ENCODE data around the gene IDH1.
A peak's percentile ranks its signal among the peaks of the same experiment; 100 is the strongest.
"Not testable (repeated sequence)": the region's sequence is repeated elsewhere in the genome, so short reads cannot be mapped to it uniquely, and the experiment has no call there.

The IDH1 gene

DNA sequence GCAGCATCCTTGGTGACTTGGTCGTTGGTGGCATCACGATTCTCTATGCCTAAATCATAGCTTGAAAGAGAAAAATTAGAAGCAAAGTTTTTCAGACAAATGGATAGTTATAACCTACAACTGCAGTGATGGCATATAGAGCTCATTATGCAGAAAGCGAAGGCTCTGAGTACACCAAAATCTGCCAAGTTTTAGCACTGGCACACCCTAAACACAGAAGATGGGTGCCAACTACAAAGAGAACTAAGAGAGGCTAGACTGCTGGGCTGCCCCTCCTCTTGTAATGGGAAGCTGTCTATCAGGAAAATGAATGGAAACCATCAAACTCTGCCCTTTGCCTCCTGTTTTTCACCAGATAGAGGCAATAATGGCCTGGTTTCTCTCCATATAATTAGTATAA lies 6.3 kb downstream of the IDH1 start:
- H3K4me1 Mint-ChIP-seq, result peaks cover 8% of the 10 kb centered on the region
- H3K27me3 Mint-ChIP-seq, result no peaks in the 10 kb centered on the region
- ATAC-seq (no peak), DNase-seq (no peak)
- H3K4me3 Mint-ChIP-seq, result no peak overlapping the region
- no peaks in the 10 kb centered on the region for H3K9me3 Mint-ChIP-seq
- H3K27ac Mint-ChIP-seq, result no peak overlapping the region

DNA sequence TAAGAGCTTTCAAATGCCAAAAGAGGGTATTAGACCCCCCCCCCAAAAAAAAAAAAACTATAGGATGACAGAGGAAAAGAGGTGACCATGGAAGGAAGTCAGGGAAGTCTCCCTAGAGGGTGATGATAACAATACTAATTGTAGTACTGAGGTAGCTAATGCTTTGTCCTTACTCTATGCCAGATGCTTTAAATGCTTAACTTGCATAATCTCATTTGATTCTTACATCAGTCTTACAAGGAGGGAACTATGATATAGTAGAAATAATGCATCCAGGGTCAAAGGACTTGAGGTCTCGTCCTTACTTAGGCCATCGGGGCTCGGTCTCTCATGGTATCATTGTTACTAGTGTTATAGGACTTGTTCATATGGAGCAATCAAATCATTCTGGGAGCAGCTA lies 9.1 kb downstream of the IDH1 start:
- no peak for DNase-seq
- Mint-ChIP-seq H3K4me1 (no peaks in the 10 kb centered on the region), H3K9me3 (no peaks in the 10 kb centered on the region), H3K27ac (no peak overlapping the region), H3K27me3 (no peaks in the 10 kb centered on the region), H3K4me3 (no peak overlapping the region)
- ATAC-seq, result no peak

DNA sequence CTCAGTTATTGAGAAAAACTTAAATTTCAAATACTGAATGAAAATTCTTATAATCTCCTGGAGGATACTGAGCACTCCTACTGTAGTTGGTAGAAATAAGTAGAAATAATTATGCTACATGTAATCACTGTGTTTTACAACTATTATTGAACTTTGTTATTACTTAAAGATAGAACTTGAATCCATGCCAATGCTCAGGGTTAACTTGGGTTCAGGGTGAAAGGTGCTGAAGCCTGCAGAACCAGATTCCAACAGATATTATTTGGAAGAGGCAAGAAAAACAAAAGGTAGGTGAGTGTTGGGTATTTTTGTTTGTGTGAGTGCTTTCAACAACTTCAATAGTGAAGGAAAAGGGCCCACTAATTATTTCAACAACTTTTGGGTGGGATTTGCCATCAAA lies 10.4 kb downstream of the IDH1 start:
- H3K27me3 Mint-ChIP-seq, result no peaks in the 10 kb centered on the region
- ATAC-seq (no peak), DNase-seq (no peak)
- no peak overlapping the region for H3K4me3 Mint-ChIP-seq
- H3K27ac Mint-ChIP-seq, result peak overlapping the region in 1 of 2 donors; percentile 55
- H3K4me1 Mint-ChIP-seq, result no peaks in the 10 kb centered on the region
- H3K9me3 Mint-ChIP-seq, result no peaks in the 10 kb centered on the region

DNA sequence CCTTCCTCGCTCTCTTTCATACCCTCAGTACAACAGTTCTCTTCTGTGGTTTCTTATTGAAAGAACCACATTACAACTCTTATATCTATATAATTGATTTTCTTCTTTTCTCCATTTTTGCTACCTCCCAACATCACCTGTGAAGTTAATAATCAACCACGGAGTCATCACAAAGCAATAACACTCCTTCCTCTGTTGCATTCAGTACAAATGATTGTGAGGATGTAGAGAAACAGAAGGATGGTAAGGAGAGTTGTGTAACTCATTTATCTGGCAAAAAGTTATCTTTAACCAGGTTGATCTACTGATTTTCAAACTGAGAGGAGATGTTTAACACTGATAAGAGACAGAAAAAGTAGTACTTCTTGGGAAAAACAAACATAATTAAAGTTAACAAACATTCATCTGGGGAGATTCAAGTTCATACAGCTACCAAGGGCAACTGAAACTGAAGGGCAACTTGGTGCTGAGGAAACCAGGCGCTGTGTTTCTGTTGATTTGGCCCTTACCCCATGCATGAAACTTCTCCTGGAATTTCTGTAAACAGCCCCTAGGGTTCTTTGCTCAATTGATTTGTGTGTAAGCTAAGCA lies 14.2 kb downstream of the IDH1 start:
- H3K27me3 Mint-ChIP-seq, result no peaks in the 10 kb centered on the region
- no peak for DNase-seq
- ATAC-seq, result no peak
- no peak overlapping the region for H3K4me3 Mint-ChIP-seq
- peaks cover under 1 to 4% of the 10 kb centered on the region in 2 donors for H3K9me3 Mint-ChIP-seq
- no peak overlapping the region for H3K27ac Mint-ChIP-seq
- no peaks in the 10 kb centered on the region for H3K4me1 Mint-ChIP-seq

DNA sequence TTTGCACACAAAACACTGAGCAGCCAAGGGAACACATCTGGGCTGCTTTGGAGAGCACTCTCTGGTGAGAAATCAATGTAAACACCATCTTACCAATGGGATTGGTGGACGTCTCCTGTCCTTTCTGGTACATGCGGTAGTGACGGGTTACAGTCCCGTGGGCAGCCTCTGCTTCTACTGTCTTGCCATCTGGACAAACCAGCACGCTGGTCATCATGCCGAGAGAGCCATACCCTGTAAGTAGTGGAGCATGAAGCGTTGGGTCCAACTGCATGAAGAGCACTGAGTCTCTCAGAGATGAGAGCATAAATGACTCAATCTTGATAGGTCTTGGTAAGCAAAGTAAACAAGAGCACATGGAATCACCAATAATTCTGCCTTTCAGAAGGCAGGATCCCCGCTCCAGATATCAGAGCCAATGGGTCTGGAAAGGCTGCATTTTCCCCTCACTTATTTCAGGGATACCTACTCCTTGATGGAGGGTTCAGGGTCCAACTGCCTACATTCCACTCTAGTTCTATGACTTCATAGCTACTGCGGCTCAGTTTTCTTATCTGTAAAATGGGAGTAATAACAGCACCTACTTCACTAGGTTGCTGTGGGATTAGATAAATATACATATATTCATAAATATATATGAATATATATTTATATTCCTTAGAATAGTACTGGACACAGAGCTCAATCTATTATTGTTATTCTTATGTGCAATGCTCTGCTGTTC lies 14.9 kb downstream of the IDH1 start:
- H3K27me3 Mint-ChIP-seq, result no peaks in the 10 kb centered on the region
- peaks cover 8 to 11% of the 10 kb centered on the region in 2 donors for H3K9me3 Mint-ChIP-seq
- H3K4me1 Mint-ChIP-seq, result no peaks in the 10 kb centered on the region
- ATAC-seq (no peak), DNase-seq (no peak)
- H3K4me3 Mint-ChIP-seq, result no peak overlapping the region
- H3K27ac Mint-ChIP-seq, result no peak overlapping the region

DNA sequence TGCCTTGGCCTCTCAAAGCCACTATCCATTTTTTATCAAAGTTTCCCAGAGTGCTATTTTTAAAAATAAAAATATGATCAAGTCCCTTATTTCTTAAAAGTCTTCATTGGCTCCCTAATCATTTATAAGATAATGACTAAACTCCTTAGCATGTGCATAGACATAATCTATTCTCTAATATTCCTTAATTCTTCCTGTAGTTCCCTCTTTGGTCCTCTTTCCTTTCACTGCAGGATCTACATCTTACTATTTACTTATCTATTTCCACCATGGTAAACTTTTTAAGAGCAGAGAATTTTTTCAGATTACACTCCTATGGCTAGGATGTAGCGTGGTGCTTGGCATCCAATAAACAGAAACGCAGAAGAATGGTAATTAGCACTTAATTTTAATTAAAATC lies 19.0 kb downstream of the IDH1 start:
- Mint-ChIP-seq H3K4me3 (no peak overlapping the region), H3K27me3 (no peaks in the 10 kb centered on the region), H3K9me3 (peaks cover 21 to 22% of the 10 kb centered on the region in 2 donors), H3K4me1 (no peaks in the 10 kb centered on the region), H3K27ac (no peak overlapping the region)
- DNase-seq (no peak), ATAC-seq (no peak)

DNA sequence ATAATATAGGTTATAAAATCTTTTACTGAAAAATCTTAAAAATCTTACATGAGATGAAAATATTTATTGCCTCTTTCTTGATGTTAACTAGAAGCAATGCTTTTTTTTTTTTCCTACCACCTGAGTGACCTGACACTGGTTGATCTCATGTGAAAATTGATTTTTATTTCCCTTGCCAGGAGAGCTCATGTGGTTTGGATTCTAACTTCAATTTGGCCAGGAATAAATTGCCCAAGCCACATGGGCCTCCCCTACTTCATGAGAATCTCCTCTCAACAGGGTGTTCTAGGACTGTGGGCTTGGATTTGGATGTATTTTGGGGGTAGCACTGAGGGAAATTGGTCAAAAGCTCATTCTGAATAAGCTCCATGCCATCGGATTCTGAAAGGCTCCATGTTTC lies 20.1 kb downstream of the IDH1 start:
- Mint-ChIP-seq H3K4me1 (no peaks in the 10 kb centered on the region), H3K27ac (no peak overlapping the region), H3K27me3 (no peaks in the 10 kb centered on the region), H3K4me3 (no peak overlapping the region), H3K9me3 (peaks cover 23 to 26% of the 10 kb centered on the region in 2 donors)
- ATAC-seq (no peak), DNase-seq (no peak)

DNA sequence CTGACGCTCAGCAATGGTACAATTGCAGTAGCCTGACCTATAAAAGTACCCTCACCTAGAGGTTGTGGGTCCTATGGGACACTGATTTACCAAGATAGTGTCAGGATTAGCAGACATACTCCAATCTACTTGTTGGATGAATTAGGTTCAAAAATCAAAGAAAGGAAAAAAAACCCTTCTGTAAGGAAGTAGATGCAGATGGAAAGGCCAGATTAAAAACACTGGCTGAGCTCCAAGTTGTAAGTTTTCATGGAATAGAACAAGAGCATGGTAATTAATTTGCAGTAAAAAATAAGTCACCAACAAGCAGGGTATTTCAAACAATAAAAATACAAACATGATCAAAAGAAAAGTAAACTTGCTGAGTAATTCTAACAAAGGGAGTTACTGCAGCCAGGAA lies 26.4 kb downstream of the IDH1 start:
- Mint-ChIP-seq H3K27me3 (no peaks in the 10 kb centered on the region), H3K4me1 (no peaks in the 10 kb centered on the region), H3K9me3 (peaks cover 12 to 18% of the 10 kb centered on the region in 2 donors), H3K27ac (no peak overlapping the region), H3K4me3 (no peak overlapping the region)
- ATAC-seq (no peak), DNase-seq (no peak)

DNA sequence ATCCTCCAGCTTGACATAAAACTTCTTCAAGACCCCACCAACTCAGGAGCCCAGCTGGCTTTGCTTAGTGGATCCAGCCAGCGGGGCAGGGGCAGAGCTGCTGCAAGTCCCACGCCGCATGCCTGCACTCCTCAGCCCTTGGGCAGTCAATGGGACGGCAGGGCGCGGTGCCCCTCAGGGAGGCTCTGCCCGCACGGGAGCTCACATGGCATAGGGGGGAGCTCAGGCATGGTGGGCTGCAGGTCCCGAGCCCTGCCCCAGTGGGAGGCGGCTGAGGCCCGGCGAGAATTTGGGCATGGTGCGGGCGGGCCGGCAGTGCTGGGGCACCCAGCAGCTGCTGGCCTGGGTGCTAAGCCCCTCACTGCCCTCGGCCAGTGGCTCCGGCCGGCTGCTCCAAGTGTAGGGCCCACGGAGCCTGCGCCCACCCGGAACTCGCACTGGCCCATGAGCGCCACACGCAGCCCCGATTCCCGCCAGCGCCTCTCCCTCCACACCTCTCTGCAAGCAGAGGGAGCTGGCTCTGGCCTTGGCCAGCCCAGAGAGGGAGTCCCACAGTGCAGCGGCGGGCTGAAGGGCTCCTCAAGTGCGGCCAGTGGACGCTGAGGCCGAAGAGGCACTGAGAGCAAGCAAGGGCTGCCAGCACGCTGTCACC lies 27.2 kb downstream of the IDH1 start:
- no peak overlapping the region for H3K27ac Mint-ChIP-seq
- H3K4me1 Mint-ChIP-seq, result no peaks in the 10 kb centered on the region
- DNase-seq (no peak), ATAC-seq (peak; percentile 40)
- peaks cover 12 to 18% of the 10 kb centered on the region in 2 donors for H3K9me3 Mint-ChIP-seq
- H3K4me3 Mint-ChIP-seq, result no peak overlapping the region
- no peaks in the 10 kb centered on the region for H3K27me3 Mint-ChIP-seq

DNA sequence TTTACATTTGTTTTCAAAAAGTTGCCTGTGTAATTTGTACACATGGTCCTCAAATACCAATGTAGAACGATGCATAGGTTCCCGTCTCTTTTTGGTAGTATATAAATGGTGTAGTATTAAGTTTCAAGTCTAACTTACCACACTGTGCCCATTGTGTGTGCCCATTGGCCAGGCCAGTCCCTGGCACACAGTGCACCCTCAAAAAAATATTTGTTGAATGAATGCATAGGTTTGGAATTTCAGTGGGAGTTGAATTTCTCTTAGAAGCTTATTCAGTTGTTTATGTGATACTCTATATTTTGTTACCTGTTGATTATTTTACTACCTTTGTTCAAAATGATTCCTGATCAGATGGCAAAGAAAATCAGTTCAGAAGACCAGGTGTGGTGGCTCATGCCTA lies 30.1 kb downstream of the IDH1 start:
- H3K4me1 Mint-ChIP-seq, result no peaks in the 10 kb centered on the region
- H3K27me3 Mint-ChIP-seq, result no peaks in the 10 kb centered on the region
- ATAC-seq, result no peak
- no peak for DNase-seq
- no peak overlapping the region for H3K27ac Mint-ChIP-seq
- no peak overlapping the region for H3K4me3 Mint-ChIP-seq
- peaks cover 0 to 17% of the 10 kb centered on the region in 2 donors for H3K9me3 Mint-ChIP-seq

DNA sequence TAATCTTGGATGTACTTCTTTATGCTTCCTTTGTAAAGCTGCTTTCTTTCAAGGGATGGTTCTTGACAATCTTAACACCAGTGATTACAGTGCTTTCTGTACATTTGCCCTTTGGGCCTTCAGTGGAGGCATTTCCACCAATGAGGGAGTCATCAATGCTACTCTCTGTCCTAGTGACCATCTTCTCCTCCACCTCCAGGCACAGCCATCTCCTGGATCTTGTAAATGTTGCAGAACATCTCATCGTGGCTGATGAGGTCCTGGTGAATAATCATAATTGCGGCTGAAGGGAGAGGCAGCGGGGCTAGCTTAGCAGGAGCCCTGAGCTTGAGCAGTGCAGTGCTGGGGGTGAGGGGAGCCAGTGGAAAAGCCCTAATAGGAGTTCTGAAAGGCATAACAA lies 32.5 kb downstream of the IDH1 start:
- ATAC-seq, result no peak

DNA sequence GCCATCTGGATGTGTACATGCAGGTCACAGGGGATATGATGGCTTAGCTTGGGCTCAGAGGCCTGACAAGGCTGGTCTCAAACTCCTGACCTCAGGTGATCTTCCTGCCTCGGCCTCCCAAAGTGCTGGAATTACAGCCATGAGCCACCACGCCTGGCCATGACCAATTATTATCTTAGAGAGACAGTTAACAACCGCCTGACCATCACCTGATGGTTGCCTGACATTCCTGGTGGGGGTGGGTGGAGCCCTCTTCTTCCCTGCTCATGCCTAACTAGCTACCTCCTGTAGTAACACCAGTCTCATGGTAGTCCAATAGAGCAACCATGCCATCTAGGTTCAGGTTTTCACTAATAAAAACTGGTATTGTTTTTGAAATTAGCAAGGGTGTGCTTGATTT lies 33.0 kb downstream of the IDH1 start:
- not testable (repeated sequence) for DNase-seq, H3K27ac Mint-ChIP-seq, ATAC-seq, H3K27me3 Mint-ChIP-seq, H3K4me3 Mint-ChIP-seq, H3K4me1 Mint-ChIP-seq
- H3K9me3 Mint-ChIP-seq, result peaks cover 0 to 17% of the 10 kb centered on the region in 2 donors

More for the DNA sequence above, 32.5 kb downstream of the IDH1 start:
- Mint-ChIP-seq H3K4me3 (no peak overlapping the region), H3K27ac (no peak overlapping the region), H3K4me1 (no peaks in the 10 kb centered on the region), H3K27me3 (no peaks in the 10 kb centered on the region), H3K9me3 (peaks cover 0 to 17% of the 10 kb centered on the region in 2 donors)
- DNase-seq, result no peak

DNA sequence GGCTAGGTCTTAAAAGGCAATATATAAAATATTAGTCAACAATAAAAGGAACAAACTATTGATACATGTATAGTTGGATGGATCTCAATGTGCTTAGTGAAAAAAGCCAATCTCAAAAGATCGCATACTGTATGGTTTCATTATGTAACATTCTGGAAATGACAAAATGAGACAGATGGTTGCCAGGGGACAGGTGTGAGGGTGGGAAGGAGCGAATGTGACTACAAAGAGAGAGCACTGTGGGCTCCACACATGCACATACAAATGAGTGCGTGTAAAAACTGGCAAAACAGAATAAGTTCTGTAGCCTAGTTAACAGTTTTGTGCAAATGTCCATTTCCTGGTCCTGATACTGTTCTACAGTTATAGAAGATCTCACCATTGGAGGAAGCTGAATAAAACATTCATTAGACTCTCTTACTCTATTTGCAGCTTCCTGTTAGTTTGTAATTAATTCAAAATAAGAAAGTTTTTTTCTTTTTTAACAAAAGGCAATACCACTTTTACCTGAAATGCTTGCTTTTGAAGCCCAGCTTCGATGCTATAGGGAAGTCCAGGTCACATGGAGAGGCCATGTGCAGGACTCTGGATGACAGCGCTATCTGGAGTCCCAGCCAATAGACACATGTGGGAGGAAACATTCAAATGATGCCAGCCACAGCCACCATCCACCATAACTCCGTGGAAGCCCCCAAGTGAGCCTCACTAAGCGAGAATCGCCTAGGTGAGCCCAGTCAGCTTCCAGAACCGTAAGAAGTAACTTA lies 44.0 kb downstream of the IDH1 start:
- Mint-ChIP-seq H3K4me3 (no peak overlapping the region), H3K27ac (no peak overlapping the region)

DNA sequence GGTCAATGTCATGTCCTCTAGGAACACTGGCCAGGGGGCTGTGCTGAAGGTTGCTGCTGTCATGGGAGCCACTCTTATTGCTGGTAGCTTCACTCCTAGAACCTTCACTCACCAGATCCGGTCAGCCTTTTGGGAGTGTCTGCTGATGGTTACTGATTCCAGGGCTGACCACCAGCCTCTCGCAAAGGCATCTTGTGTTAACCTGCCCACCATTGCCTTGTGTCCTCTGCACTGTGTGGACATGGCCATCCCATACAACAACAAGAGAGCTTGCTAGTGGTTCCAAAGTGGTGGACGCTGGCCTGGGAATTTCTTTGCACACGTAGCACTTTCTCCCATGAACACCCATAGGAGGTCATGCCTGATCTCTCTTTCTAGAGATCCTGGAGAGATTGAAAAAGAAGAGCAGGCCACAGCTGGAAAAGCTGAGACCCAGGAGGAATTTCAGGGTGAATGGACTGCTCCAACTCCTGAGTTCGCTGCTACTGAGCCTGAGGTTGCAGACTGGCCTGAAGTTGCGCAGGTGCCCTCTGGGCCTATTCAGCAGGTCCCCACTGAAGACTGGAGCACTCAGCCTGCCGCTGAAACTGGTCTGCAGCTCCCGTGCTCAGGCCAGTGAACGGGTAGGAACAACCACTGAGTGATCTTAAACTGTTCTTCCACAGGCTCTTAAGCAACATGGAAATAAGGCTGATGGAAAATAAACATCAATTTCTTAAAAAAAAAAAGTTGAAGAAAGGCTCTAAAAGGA lies 46.4 kb downstream of the IDH1 start:
- DNase-seq (no peak), ATAC-seq (no peak)
- H3K4me3 Mint-ChIP-seq, result no peak overlapping the region
- no peaks in the 10 kb centered on the region for H3K9me3 Mint-ChIP-seq
- H3K27ac Mint-ChIP-seq, result no peak overlapping the region
- no peaks in the 10 kb centered on the region for H3K4me1 Mint-ChIP-seq
- no peaks in the 10 kb centered on the region for H3K27me3 Mint-ChIP-seq

More for the DNA sequence above, 44.0 kb downstream of the IDH1 start:
- Mint-ChIP-seq H3K9me3 (no peaks in the 10 kb centered on the region), H3K4me1 (no peaks in the 10 kb centered on the region), H3K27me3 (no peaks in the 10 kb centered on the region)
- no peak for ATAC-seq
- DNase-seq, result no peak

DNA sequence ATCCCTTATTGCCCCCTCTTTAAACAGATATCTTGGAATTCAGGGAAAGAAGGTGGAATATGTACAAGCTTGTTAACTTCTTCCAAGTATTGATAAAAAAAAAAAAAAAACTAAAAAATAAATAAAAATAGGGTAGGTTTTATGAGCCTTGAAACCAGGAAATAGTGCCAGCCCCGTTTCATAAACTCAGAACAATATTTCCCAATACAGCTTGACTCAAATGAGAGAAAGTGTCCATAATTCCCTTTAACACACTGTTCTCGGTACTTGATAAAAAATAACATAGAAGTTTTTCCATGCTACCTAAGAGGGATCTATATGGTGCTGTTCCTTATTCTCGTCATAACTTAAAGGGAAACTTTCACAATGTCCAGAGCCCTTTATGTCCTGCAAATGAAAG lies 47.1 kb downstream of the IDH1 start:
- H3K9me3 Mint-ChIP-seq, result no peaks in the 10 kb centered on the region
- DNase-seq (no peak), ATAC-seq (no peak)
- no peaks in the 10 kb centered on the region for H3K4me1 Mint-ChIP-seq
- no peak overlapping the region for H3K27ac Mint-ChIP-seq
- H3K4me3 Mint-ChIP-seq, result no peak overlapping the region
- H3K27me3 Mint-ChIP-seq, result no peaks in the 10 kb centered on the region
